ENCODE measurements around the gene NAT14. TPM values are rescaled to one million over a fixed set of nuclear protein-coding genes. Genes with fewer than 3 reads are reported as not detected.
A peak's percentile ranks its signal among the peaks of the same experiment; 100 is the strongest.

NAT14 gene
- 18.6 TPM for polyA plus RNA-seq (2012; ENCODE audit: low read depth, missing spikeins)

- TF ChIP-seq POU2F2 (IDR thresholded peaks at IDR 0.05; ENCODE audit: low read depth, low read length): no peak
- TF ChIP-seq TAF1 (IDR thresholded peaks at IDR 0.05; ENCODE audit: low read depth, low read length): no peak
- peak; percentile 24; the same call in 1 of the 2 replicates for TF ChIP-seq POLR2A (IDR thresholded peaks at IDR 0.05; ENCODE audit: low read depth, low read length)
- no peak for TF ChIP-seq POLR2AphosphoS5 (IDR thresholded peaks at IDR 0.05; ENCODE audit: low read depth, low read length)
- no peak for TF ChIP-seq PAX5 (IDR thresholded peaks at IDR 0.05; ENCODE audit: insufficient read depth, low read length, severe bottlenecking)
- TF ChIP-seq SPI1 (IDR thresholded peaks at IDR 0.05; ENCODE audit: low read depth, low read length): peak; percentile 47
- peak; percentile 97 for DNase-seq (ENCODE audit: insufficient read length, low spot score)
- FAIRE-seq: peak; percentile 98
Measured at GRCh38 chr19:55484593-55485438, at the start of gene NAT14. TSS of gene NAT14 (plus strand) at chr19:55485188. CDS start at chr19:55485709, 521 bp downstream.

- no peak for FAIRE-seq
Measured at GRCh38 chr19:55436847-55437246, 48.1 kb upstream of the NAT14 start.

GRCh38 chr19:55437410-55437809 is 47.6 kb upstream of the NAT14 start:
- FAIRE-seq (no peak), DNase-seq (ENCODE audit: insufficient read length, low spot score) (no peak)
- TF ChIP-seq TAF1 (IDR thresholded peaks at IDR 0.05; ENCODE audit: low read depth, low read length) (no peak), POLR2A (IDR thresholded peaks at IDR 0.05; ENCODE audit: low read depth, low read length) (no peak), SPI1 (IDR thresholded peaks at IDR 0.05; ENCODE audit: low read depth, low read length) (no peak), PAX5 (IDR thresholded peaks at IDR 0.05; ENCODE audit: insufficient read depth, low read length, severe bottlenecking) (no peak), POLR2AphosphoS5 (IDR thresholded peaks at IDR 0.05; ENCODE audit: low read depth, low read length) (no peak), POU2F2 (IDR thresholded peaks at IDR 0.05; ENCODE audit: low read depth, low read length) (no peak)

More at GRCh38 chr19:55436847-55437246, 48.1 kb upstream of the NAT14 start:
- TF ChIP-seq POLR2AphosphoS5 (IDR thresholded peaks at IDR 0.05; ENCODE audit: low read depth, low read length) (no peak), POLR2A (IDR thresholded peaks at IDR 0.05; ENCODE audit: low read depth, low read length) (no peak), TAF1 (IDR thresholded peaks at IDR 0.05; ENCODE audit: low read depth, low read length) (no peak), SPI1 (IDR thresholded peaks at IDR 0.05; ENCODE audit: low read depth, low read length) (no peak), PAX5 (IDR thresholded peaks at IDR 0.05; ENCODE audit: insufficient read depth, low read length, severe bottlenecking) (no peak)
- no peak for DNase-seq (ENCODE audit: insufficient read length, low spot score)

GRCh38 chr19:55439052-55439451 is 45.9 kb upstream of the NAT14 start:
- DNase-seq (ENCODE audit: insufficient read length, low spot score) (no peak), FAIRE-seq (no peak)
- TF ChIP-seq PAX5 (IDR thresholded peaks at IDR 0.05; ENCODE audit: insufficient read depth, low read length, severe bottlenecking): no peak
- TF ChIP-seq SPI1 (IDR thresholded peaks at IDR 0.05; ENCODE audit: low read depth, low read length): no peak
- no peak for TF ChIP-seq POLR2AphosphoS5 (IDR thresholded peaks at IDR 0.05; ENCODE audit: low read depth, low read length)
- TF ChIP-seq POU2F2 (IDR thresholded peaks at IDR 0.05; ENCODE audit: low read depth, low read length): no peak
- no peak for TF ChIP-seq POLR2A (IDR thresholded peaks at IDR 0.05; ENCODE audit: low read depth, low read length)
- no peak for TF ChIP-seq TAF1 (IDR thresholded peaks at IDR 0.05; ENCODE audit: low read depth, low read length)

- no peak for TF ChIP-seq TAF1 (IDR thresholded peaks at IDR 0.05; ENCODE audit: low read depth, low read length)
- TF ChIP-seq POU2F2 (IDR thresholded peaks at IDR 0.05; ENCODE audit: low read depth, low read length): no peak
- TF ChIP-seq POLR2A (IDR thresholded peaks at IDR 0.05; ENCODE audit: low read depth, low read length): no peak
- TF ChIP-seq SPI1 (IDR thresholded peaks at IDR 0.05; ENCODE audit: low read depth, low read length): no peak
- TF ChIP-seq POLR2AphosphoS5 (IDR thresholded peaks at IDR 0.05; ENCODE audit: low read depth, low read length): no peak
- no peak for TF ChIP-seq PAX5 (IDR thresholded peaks at IDR 0.05; ENCODE audit: insufficient read depth, low read length, severe bottlenecking)
- DNase-seq (ENCODE audit: insufficient read length, low spot score) (no peak), FAIRE-seq (no peak)
Measured at GRCh38 chr19:55440411-55441105, 44.4 kb upstream of the NAT14 start.

GRCh38 chr19:55441319-55441691 is 43.7 kb upstream of the NAT14 start:
- TF ChIP-seq TAF1 (IDR thresholded peaks at IDR 0.05; ENCODE audit: low read depth, low read length) (no peak), SPI1 (IDR thresholded peaks at IDR 0.05; ENCODE audit: low read depth, low read length) (peak; percentile 54)
- no peak for DNase-seq (ENCODE audit: insufficient read length, low spot score)

GRCh38 chr19:55441692-55442321 is 43.2 kb upstream of the NAT14 start:
- no peak for FAIRE-seq
- no peak for TF ChIP-seq POU2F2 (IDR thresholded peaks at IDR 0.05; ENCODE audit: low read depth, low read length)
- TF ChIP-seq TAF1 (IDR thresholded peaks at IDR 0.05; ENCODE audit: low read depth, low read length): no peak
- TF ChIP-seq SPI1 (IDR thresholded peaks at IDR 0.05; ENCODE audit: low read depth, low read length): no peak
- no peak for TF ChIP-seq POLR2AphosphoS5 (IDR thresholded peaks at IDR 0.05; ENCODE audit: low read depth, low read length)
- no peak for TF ChIP-seq PAX5 (IDR thresholded peaks at IDR 0.05; ENCODE audit: insufficient read depth, low read length, severe bottlenecking)
- no peak for TF ChIP-seq POLR2A (IDR thresholded peaks at IDR 0.05; ENCODE audit: low read depth, low read length)
- no peak for DNase-seq (ENCODE audit: insufficient read length, low spot score)

More at GRCh38 chr19:55441319-55441691, 43.7 kb upstream of the NAT14 start:
- no peak for FAIRE-seq

- no peak for FAIRE-seq
- DNase-seq (ENCODE audit: insufficient read length, low spot score): no peak
- TF ChIP-seq POU2F2 (IDR thresholded peaks at IDR 0.05; ENCODE audit: low read depth, low read length) (no peak), SPI1 (IDR thresholded peaks at IDR 0.05; ENCODE audit: low read depth, low read length) (no peak), PAX5 (IDR thresholded peaks at IDR 0.05; ENCODE audit: insufficient read depth, low read length, severe bottlenecking) (no peak), POLR2A (IDR thresholded peaks at IDR 0.05; ENCODE audit: low read depth, low read length) (no peak), TAF1 (IDR thresholded peaks at IDR 0.05; ENCODE audit: low read depth, low read length) (no peak), POLR2AphosphoS5 (IDR thresholded peaks at IDR 0.05; ENCODE audit: low read depth, low read length) (no peak)
Measured at GRCh38 chr19:55442372-55442961, 42.5 kb upstream of the NAT14 start.

Data from GM12891 (cell line).